Umbilical cord (tissue), 2 donors: Measurements from ENCODE around the gene TMOD4. TPM values are rescaled to one million over a fixed set of nuclear protein-coding genes. Genes with fewer than 3 reads are reported as not detected.

Experiments used
- DNase-seq: peaks from one replicate; pipeline ENCODE4 v3.0.0-alpha.2; 2015; ENCODE audit warnings: low spot score
- total RNA-seq: library from RNA; depleted of rRNA; stranded (reverse); fragments of >200 nt; gene quantifications from one replicate; pipeline ENCODE4 v1.2.3, GENCODE V29; 2014; ENCODE audit warnings: low replicate concordance; ENCODE audit not compliant: insufficient read depth

The TMOD4 gene
- total RNA-seq, 1 donor from 2014 or later: not detected

- no peak for DNase-seq
Observed at GRCh38 chr1:151143057-151143435, 32.7 kb downstream of the TMOD4 start.

GRCh38 chr1:151142411-151143056 is 33.2 kb downstream of the TMOD4 start:
- DNase-seq: no peak

GRCh38 chr1:151137789-151138188 is 38.0 kb downstream of the TMOD4 start:
- no peak for DNase-seq

- no peak for DNase-seq
Observed at GRCh38 chr1:151135433-151136385, 40.1 kb downstream of the TMOD4 start.

- no peak for DNase-seq
Observed at GRCh38 chr1:151134991-151135390, 40.8 kb downstream of the TMOD4 start.

GRCh38 chr1:151134396-151134795 is 41.4 kb downstream of the TMOD4 start:
- DNase-seq: no peak

- no peak for DNase-seq
Observed at GRCh38 chr1:151133018-151133806, 42.6 kb downstream of the TMOD4 start.

GRCh38 chr1:151132335-151133017 is 43.3 kb downstream of the TMOD4 start:
- DNase-seq: no peak

- DNase-seq: peak; percentile 46
Observed at GRCh38 chr1:151131701-151132334, 44.0 kb downstream of the TMOD4 start.

- peak; percentile 94 for DNase-seq
Observed at GRCh38 chr1:151130987-151131586, 44.7 kb downstream of the TMOD4 start.

GRCh38 chr1:151128800-151129199 is 47.0 kb downstream of the TMOD4 start:
- no peak for DNase-seq

GRCh38 chr1:151124763-151125403 is 50.9 kb downstream of the TMOD4 start:
- no peak for DNase-seq

Other genes starting within 250 kb of the TMOD4 start
- 38.8 TPM for gene SETDB1, start 249.6 kb downstream of the TMOD4 start, total RNA-seq
- gene CERS2, start 201.1 kb downstream of the TMOD4 start, total RNA-seq: 55.9 TPM
- not detected for gene ANXA9, start 193.7 kb downstream of the TMOD4 start, total RNA-seq
- gene MINDY1, start 169.1 kb downstream of the TMOD4 start, total RNA-seq: 13.5 TPM
- gene PRUNE1, start 167.5 kb downstream of the TMOD4 start, total RNA-seq: 22.6 TPM
- 13.7 TPM for gene BNIPL, start 139.4 kb downstream of the TMOD4 start, total RNA-seq
- 2.4 TPM for gene C1orf56, start 128.2 kb downstream of the TMOD4 start, total RNA-seq
- gene CDC42SE1, start 116.4 kb downstream of the TMOD4 start, total RNA-seq: 33.5 TPM
- 4.1 TPM for gene MLLT11, start 115.6 kb downstream of the TMOD4 start, total RNA-seq
- gene GABPB2, start 105.2 kb downstream of the TMOD4 start, total RNA-seq: 11.1 TPM
- 4.8 TPM for gene SEMA6C, start 29.4 kb downstream of the TMOD4 start, total RNA-seq
- 2.2 TPM for gene TNFAIP8L2, start 19.3 kb downstream of the TMOD4 start, total RNA-seq
- gene LYSMD1, start 10.1 kb downstream of the TMOD4 start, total RNA-seq: 4.8 TPM
- gene SCNM1, start 9.8 kb downstream of the TMOD4 start, total RNA-seq: 10.1 TPM
- gene VPS72, start 14.2 kb upstream of the TMOD4 start, total RNA-seq: 61.4 TPM
- gene PIP5K1A, start 22.6 kb upstream of the TMOD4 start, total RNA-seq: 61.9 TPM
- gene PSMD4, start 78.8 kb upstream of the TMOD4 start, total RNA-seq: 134 TPM
- gene ZNF687, start 106.3 kb upstream of the TMOD4 start, total RNA-seq: 11.1 TPM
- gene PI4KB, start 151.4 kb upstream of the TMOD4 start, total RNA-seq: 44.3 TPM
- 14.0 TPM for gene RFX5, start 171.3 kb upstream of the TMOD4 start, total RNA-seq
- gene SELENBP1, start 196.7 kb upstream of the TMOD4 start, total RNA-seq: 39.5 TPM
- 222 TPM for gene PSMB4, start 223.6 kb upstream of the TMOD4 start, total RNA-seq